H1 (cell line): ENCODE measurements around the gene GCSAM. TPM values are rescaled to one million over a fixed set of nuclear protein-coding genes. Genes with fewer than 3 reads are reported as not detected.

Source experiments
- CTCF ChIA-PET: fragments of 300-600 bp; sonication (Branson Sonifier 250); formaldehyde crosslinking; loops from one replicate; lab custom pipeline; 2021; ENCODE audit not compliant: partially characterized antibody; lab: Charles Lee
- POLR2A ChIA-PET: fragments of 300-600 bp; sonication (Branson Sonifier 250); formaldehyde crosslinking; loops from one replicate; lab custom pipeline; 2021; ENCODE audit warnings: inconsistent platforms; ENCODE audit not compliant: partially characterized antibody; lab: Charles Lee
- DNase-seq, 2 experiments: peaks; one replicate each; pipeline versions ENCODE4 v3.0.0 to v3.0.0-alpha.2; 2010 to 2022; ENCODE audit warnings: low spot score in 2 of 2, low read depth in 1 of 2, mixed read lengths in 1 of 2
- FAIRE-seq: peaks from 2 replicates; lab custom pipeline; 2011; peaks lifted over from hg19 to GRCh38; lab: Jason Lieb, UNC
- H2AFZ ChIP-seq: 2 replicates; pipeline ENCODE4 v1.8.1; 2012; ENCODE audit warnings: low read length, inconsistent platforms
- H2AK5ac ChIP-seq: 2 replicates; pipeline ENCODE4 v1.6.1; 2013; ENCODE audit warnings: low read depth, low read length
- H2BK120ac ChIP-seq: replicated peaks from 2 replicates; pipeline ENCODE3; 2013; ENCODE audit warnings: low read depth, low read length, inconsistent platforms
- H2BK12ac ChIP-seq: 2 replicates; pipeline ENCODE4 v1.6.1; 2013; ENCODE audit warnings: low read depth, low read length
- H2BK15ac ChIP-seq: 2 replicates; pipeline ENCODE4 v1.6.1; 2013; ENCODE audit warnings: low read length
- H2BK20ac ChIP-seq: 2 replicates; pipeline ENCODE4 v1.6.1; 2013; ENCODE audit warnings: low read length
- H2BK5ac ChIP-seq: 2 replicates; pipeline ENCODE4 v1.6.1; 2013; ENCODE audit warnings: low read depth, low read length
- H3K14ac ChIP-seq: 2 replicates; pipeline ENCODE4 v1.6.1; 2013; ENCODE audit warnings: inconsistent platforms; ENCODE audit not compliant: insufficient read length
- H3K18ac ChIP-seq: 2 replicates; pipeline ENCODE4 v1.6.1; 2013; ENCODE audit warnings: low read length; ENCODE audit errors: extremely low read depth
- H3K23ac ChIP-seq: 2 replicates; pipeline ENCODE4 v1.6.1; 2013; ENCODE audit warnings: inconsistent platforms; ENCODE audit not compliant: insufficient read length
- H3K23me2 ChIP-seq: 2 replicates; pipeline ENCODE4 v1.6.1; 2013; ENCODE audit warnings: low read depth, low read length
- H3K27ac ChIP-seq: 2 replicates; pipeline ENCODE4 v1.6.1; 2011; ENCODE audit warnings: low read depth, low read length, inconsistent platforms
- H3K27me3 ChIP-seq, 4 experiments: replicated peaks in 1 of 4; 1 replicate in 1 of 4; 2 replicates in 3 of 4; pipeline versions ENCODE4 v1.6.1 to v1.8.1; 2011 to 2013; ENCODE audit warnings: low read length in 3 of 4, mild to moderate bottlenecking in 3 of 4, inconsistent platforms in 2 of 4, mixed read lengths in 2 of 4, moderate library complexity in 1 of 4; ENCODE audit not compliant: control insufficient read depth in 3 of 4, insufficient read depth in 3 of 4; ENCODE audit errors: extremely low read depth in 1 of 4
- H3K36me3 ChIP-seq, 4 experiments: 2 replicates each; pipeline versions ENCODE4 v1.6.1 to v1.8.1; 2011 to 2013; ENCODE audit warnings: mild to moderate bottlenecking in 4 of 4, low read length in 3 of 4, moderate library complexity in 2 of 4, control low read depth in 1 of 4, inconsistent platforms in 1 of 4; ENCODE audit not compliant: insufficient read depth in 4 of 4, control insufficient read depth in 2 of 4
- H3K4ac ChIP-seq: replicated peaks from 2 replicates; pipeline ENCODE3; 2013; ENCODE audit warnings: low read length, low read depth, mixed read lengths, inconsistent platforms; ENCODE audit not compliant: insufficient read length
- H3K4me1 ChIP-seq, 4 experiments: replicated peaks in 1 of 4; 1 replicate in 1 of 4; 2 replicates in 3 of 4; pipeline versions ENCODE4 v1.6.1 to v1.8.1; 2011 to 2013; ENCODE audit warnings: low read length in 3 of 4, inconsistent platforms in 2 of 4, mixed read lengths in 1 of 4; ENCODE audit not compliant: insufficient read depth in 4 of 4, control insufficient read depth in 3 of 4
- H3K4me2 ChIP-seq, 2 experiments: 2 replicates each; pipeline versions ENCODE4 v1.6.1 to v1.8.1; 2011 to 2013; ENCODE audit warnings: low read depth in 2 of 2, low read length in 2 of 2, control low read depth in 1 of 2, inconsistent platforms in 1 of 2, mild to moderate bottlenecking in 1 of 2; ENCODE audit not compliant: insufficient read depth in 1 of 2
- H3K4me3 ChIP-seq, 4 experiments: fragments of 200-600, 300-600 bp in 1 of 4; sonication (generic), shearing (Covaris generic), sonication (Bioruptor Twin) in 1 of 4; 2 replicates each; pipeline versions ENCODE4 v1.5.1 to v1.8.1; 2011 to 2016; ENCODE audit warnings: low read length in 4 of 4, low read depth in 3 of 4, control low read depth in 2 of 4, inconsistent platforms in 2 of 4, mild to moderate bottlenecking in 2 of 4, mixed read lengths in 1 of 4, moderate library complexity in 1 of 4; ENCODE audit not compliant: insufficient read depth in 2 of 4; ENCODE audit errors: extremely low read depth in 1 of 4
- H3K56ac ChIP-seq: replicated peaks from 2 replicates; pipeline ENCODE3; 2013; ENCODE audit warnings: low read depth, mild to moderate bottlenecking, mixed read lengths, low read length, inconsistent platforms; ENCODE audit not compliant: insufficient read length
- H3K79me1 ChIP-seq: 2 replicates; pipeline ENCODE4 v1.6.1; 2013; ENCODE audit warnings: low read depth, low read length, control low read depth
- H3K79me2 ChIP-seq, 2 experiments: 2 replicates each; pipeline versions ENCODE4 v1.6.1 to v1.8.1; 2012 to 2013; ENCODE audit warnings: low read length in 2 of 2, mild to moderate bottlenecking in 2 of 2, inconsistent platforms in 1 of 2; ENCODE audit not compliant: insufficient read depth in 2 of 2, control insufficient read depth in 1 of 2
- H3K9ac ChIP-seq, 4 experiments: replicated peaks in 1 of 4; 1 replicate in 1 of 4; 2 replicates in 3 of 4; pipeline versions ENCODE4 v1.6.1 to v1.8.1; 2011 to 2013; ENCODE audit warnings: low read depth in 3 of 4, low read length in 3 of 4, control low read depth in 2 of 4, mild to moderate bottlenecking in 2 of 4, moderate library complexity in 2 of 4, inconsistent platforms in 1 of 4; ENCODE audit errors: extremely low read depth in 1 of 4
- H3K9me3 ChIP-seq, 2 experiments: 2 replicates each; pipeline versions ENCODE4 v1.6.1 to v1.8.1; 2012 to 2013; ENCODE audit warnings: mild to moderate bottlenecking in 2 of 2, moderate library complexity in 2 of 2, control low read depth in 1 of 2, inconsistent platforms in 1 of 2, low read depth in 1 of 2, low read length in 1 of 2, mixed read lengths in 1 of 2; ENCODE audit not compliant: insufficient read depth in 2 of 2
- H4K20me1 ChIP-seq, 2 experiments: replicated peaks in 1 of 2; 2 replicates each; pipeline versions ENCODE3 to v1.8.1; 2011 to 2013; ENCODE audit warnings: inconsistent platforms in 2 of 2, low read length in 2 of 2, mild to moderate bottlenecking in 1 of 2; ENCODE audit not compliant: insufficient read depth in 2 of 2, control insufficient read depth in 1 of 2
- H4K5ac ChIP-seq: 2 replicates; pipeline ENCODE4 v1.6.1; 2013; ENCODE audit warnings: low read length, low read depth, mixed read lengths, inconsistent platforms; ENCODE audit not compliant: insufficient read length
- H4K8ac ChIP-seq: 2 replicates; pipeline ENCODE4 v1.8.0; 2013; ENCODE audit warnings: mild to moderate bottlenecking, moderate library complexity, low read length, inconsistent platforms; ENCODE audit not compliant: insufficient read depth; ENCODE audit errors: extremely low read depth
- H4K91ac ChIP-seq: replicated peaks from 2 replicates; pipeline ENCODE3; 2013; ENCODE audit warnings: low read length, mixed read lengths, inconsistent platforms; ENCODE audit not compliant: insufficient read length
- CEBPB ChIP-seq: IDR thresholded peaks from 2 replicates; pipeline ENCODE4 v1.6.1; 2012; ENCODE audit warnings: low read depth, low read length
- CREB1 ChIP-seq: IDR thresholded peaks from 2 replicates; pipeline ENCODE4 v1.6.1; 2012; ENCODE audit warnings: inconsistent platforms
- EP300 ChIP-seq, 2 experiments: IDR thresholded peaks; 1 replicate in 1 of 2; 2 replicates in 1 of 2; pipeline ENCODE4 v1.6.1; 2011 to 2012; ENCODE audit warnings: low read depth in 2 of 2, low read length in 2 of 2, mild to moderate bottlenecking in 2 of 2, borderline replicate concordance in 1 of 2, inconsistent platforms in 1 of 2, moderate library complexity in 1 of 2
- EZH2 ChIP-seq: fragments of 200-600 bp; sonication (generic); IDR thresholded peaks from 2 replicates; pipeline ENCODE4 v1.7.1; 2012; ENCODE audit warnings: low read depth, mild to moderate bottlenecking, moderate library complexity, low read length, inconsistent platforms; ENCODE audit not compliant: severe bottlenecking
- JUN ChIP-seq: IDR thresholded peaks from 2 replicates; pipeline ENCODE4 v1.6.1; 2011; ENCODE audit warnings: low read depth, mild to moderate bottlenecking, improper control_type of control experiment, low read length
- MAFK ChIP-seq: IDR thresholded peaks from 2 replicates; pipeline ENCODE4 v1.6.1; 2012; ENCODE audit warnings: low read depth, mild to moderate bottlenecking, improper control_type of control experiment, low read length
- SIN3A ChIP-seq, 2 experiments: IDR thresholded peaks in 1 of 2; conservative IDR thresholded peaks in 1 of 2; 2 replicates each; pipeline ENCODE4 v1.6.1; 2011 to 2012; ENCODE audit warnings: low read length in 2 of 2, improper control_type of control experiment in 1 of 2, low read depth in 1 of 2, mild to moderate bottlenecking in 1 of 2
- SP1 ChIP-seq: IDR thresholded peaks from 2 replicates; pipeline ENCODE4 v1.6.1; 2011; ENCODE audit warnings: low read depth, low read length
- TBP ChIP-seq: IDR thresholded peaks from 2 replicates; pipeline ENCODE4 v1.6.1; 2011; ENCODE audit warnings: low read depth, low read length, improper control_type of control experiment
- WGBS, 2 experiments: shearing (Covaris generic) in 1 of 2; methylation state at CpG; one replicate each; pipeline versions ENCODE4 v1.1.6 to v1.1.7; 2013 to 2015; ENCODE audit warnings: low lambda C conversion rate in 2 of 2, mixed read lengths in 2 of 2, inconsistent platforms in 1 of 2, low coverage in 1 of 2, missing lambda C conversion rate in 1 of 2; ENCODE audit not compliant: insufficient replicate concordance in 2 of 2, insufficient coverage in 1 of 2, insufficient read length in 1 of 2; ENCODE audit errors: extremely low coverage in 1 of 2, missing lambda C conversion rate in 1 of 2; 5-methylcytosine and 5-hydroxymethylcytosine counted together
- polyA plus RNA-seq, 7 experiments: library from polyadenylated mRNA; depleted of rRNA in 3 of 7; stranded (reverse) in 5 of 7; unstranded in 2 of 7; fragments of >200 nt in 5 of 7; fragments of 200-250 nt in 2 of 7; gene quantifications; 1 replicate in 5 of 7; 2 replicates in 1 of 7; 4 replicates in 1 of 7; pipeline versions ENCODE4 v1.2.1 to v1.2.3, GENCODE V29; 2011 to 2013; ENCODE audit warnings: missing spikeins in 2 of 7, mixed read lengths in 2 of 7
- total RNA-seq: library from RNA; stranded (reverse); fragmentation: NEBNext Ultra II Directional; extraction: Animal tissue kit (Norgen Biotek cat#: 25700); gene quantifications from 2 replicates; pipeline ENCODE4 v1.2.1, GENCODE V29; 2021
- TF ChIP-seq, protein P1 (sequence below): IDR thresholded peaks from 2 replicates; pipeline ENCODE4 v1.6.1; 2012; ENCODE audit warnings: low read length, inconsistent platforms

The GCSAM gene
- total and polyA plus RNA-seq, 2 of the 8 experiments (the other 6 are each of a cell fraction or from before 2014, with no cell fraction given), result not detected

DNA sequence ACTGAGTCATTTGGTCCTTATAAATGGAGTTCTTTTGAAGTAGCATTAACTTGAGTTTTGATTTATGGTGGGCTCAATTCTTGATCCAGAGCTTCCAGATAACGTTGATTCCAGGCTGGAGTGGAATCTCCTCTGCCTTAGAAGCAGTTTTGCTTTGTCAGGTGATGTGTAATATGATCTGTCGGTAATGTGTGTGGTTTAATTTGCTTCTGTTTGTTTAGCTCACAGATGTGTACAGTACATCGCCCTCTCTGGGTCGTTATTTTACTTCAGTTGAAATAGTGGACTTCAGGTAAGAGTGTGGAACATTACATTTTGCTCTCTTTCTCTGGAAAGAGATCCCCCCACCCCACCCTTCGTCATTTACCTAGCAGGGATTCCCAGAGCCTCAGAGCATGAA lies 23.7 kb downstream of the GCSAM start:
- peaks cover 0 to 3% (median 1%) of the 10 kb centered on the region in 4 experiments; a peak in 5 of 8 replicates for H3K36me3 ChIP-seq
- H3K56ac ChIP-seq, result no peak overlapping the region
- no peak overlapping the region for H3K18ac ChIP-seq
- H4K20me1 ChIP-seq, result no peaks in the 10 kb centered on the region
- H4K91ac ChIP-seq, result no peak overlapping the region
- H2BK15ac ChIP-seq, result no peak overlapping the region
- ChIA-PET CTCF (interaction anchor here (0.9 to 3.9 kb wide), 10 partner anchors 8 to 409 kb away, joined by 3 to 31 read pairs (median 4); partner anchors contain the start of gene SLC9C1), POLR2A (no interaction called here)
- H3K4me3 ChIP-seq, result no peak overlapping the region
- no peak overlapping the region for H2BK20ac ChIP-seq
- H3K27ac ChIP-seq, result no peak overlapping the region
- H2AFZ ChIP-seq, result no peak overlapping the region
- DNase-seq (no peak), FAIRE-seq (no peak)
- no peaks in the 10 kb centered on the region for H3K79me2 ChIP-seq
- H3K27me3 ChIP-seq, result no peaks in the 10 kb centered on the region
- no peaks in the 10 kb centered on the region for H3K79me1 ChIP-seq
- no peak overlapping the region for H2BK120ac ChIP-seq
- no peak overlapping the region for H3K23ac ChIP-seq
- H2BK5ac ChIP-seq, result no peak overlapping the region
- no peak overlapping the region for H2AK5ac ChIP-seq
- H3K4me2 ChIP-seq, result no peak overlapping the region
- H3K4ac ChIP-seq, result no peak overlapping the region
- H4K5ac ChIP-seq, result no peak overlapping the region
- no peak overlapping the region for H2BK12ac ChIP-seq
- no peak overlapping the region for H3K9ac ChIP-seq
- WGBS, 2 experiments, result 91% methylated on average over 5 of the region's 5 CpGs; no CpG with 5 or more reads in 1 of the 2 experiments
- peaks cover 0 to 5% (median 0%) of the 10 kb centered on the region in 4 experiments; a peak in 1 of 7 replicates for H3K4me1 ChIP-seq
- no peak overlapping the region for H4K8ac ChIP-seq
- no peaks in the 10 kb centered on the region for H3K9me3 ChIP-seq
- H3K14ac ChIP-seq, result no peak overlapping the region
- H3K23me2 ChIP-seq, result no peaks in the 10 kb centered on the region
- no peak for TF ChIP-seq EP300 (IDR thresholded peaks at IDR 0.05; ENCODE audit: borderline replicate concordance in 1 of 2, low read depth in 2 of 2, low read length in 2 of 2)
- TF ChIP-seq, protein P1, sequence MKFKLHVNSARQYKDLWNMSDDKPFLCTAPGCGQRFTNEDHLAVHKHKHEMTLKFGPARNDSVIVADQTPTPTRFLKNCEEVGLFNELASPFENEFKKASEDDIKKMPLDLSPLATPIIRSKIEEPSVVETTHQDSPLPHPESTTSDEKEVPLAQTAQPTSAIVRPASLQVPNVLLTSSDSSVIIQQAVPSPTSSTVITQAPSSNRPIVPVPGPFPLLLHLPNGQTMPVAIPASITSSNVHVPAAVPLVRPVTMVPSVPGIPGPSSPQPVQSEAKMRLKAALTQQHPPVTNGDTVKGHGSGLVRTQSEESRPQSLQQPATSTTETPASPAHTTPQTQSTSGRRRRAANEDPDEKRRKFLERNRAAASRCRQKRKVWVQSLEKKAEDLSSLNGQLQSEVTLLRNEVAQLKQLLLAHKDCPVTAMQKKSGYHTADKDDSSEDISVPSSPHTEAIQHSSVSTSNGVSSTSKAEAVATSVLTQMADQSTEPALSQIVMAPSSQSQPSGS, result no peak
- no peak for TF ChIP-seq SP1
- TF ChIP-seq TBP, result no peak
- no peak for TF ChIP-seq SIN3A (conservative IDR thresholded peaks at IDR 0.05 in 1 of 2, IDR thresholded peaks at IDR 0.05 in 1 of 2; ENCODE audit: low read depth in 1 of 2, low read length in 2 of 2)
- no peak for TF ChIP-seq CEBPB
- TF ChIP-seq CREB1, result no peak
- TF ChIP-seq EZH2, result no peak
- no peak for TF ChIP-seq JUN
- TF ChIP-seq MAFK, result no peak
